Mesothelial cell of epicardium (in vitro differentiated cells): ENCODE data around the gene IQCM. TPM values are rescaled to one million over a fixed set of nuclear protein-coding genes. Genes with fewer than 3 reads are reported as not detected.

Experiments
- DNase-seq, 2 experiments: peaks; one replicate each; pipeline ENCODE4 v3.0.0; 2021; ENCODE audit warnings: low spot score in 2 of 2; ENCODE audit not compliant: unreplicated experiment in 2 of 2
- H3K27ac Mint-ChIP-seq: 2 replicates; pipeline ENCODE4 v1.8.0; 2021; ENCODE audit warnings: mixed read lengths
- H3K27me3 Mint-ChIP-seq: 2 replicates; pipeline ENCODE4 v1.8.0; 2021; ENCODE audit warnings: low read depth, mixed read lengths
- H3K36me3 Mint-ChIP-seq: 2 replicates; pipeline ENCODE4 v1.8.0; 2021; ENCODE audit warnings: mixed read lengths
- H3K4me1 Mint-ChIP-seq: 2 replicates; pipeline ENCODE4 v1.8.0; 2021; ENCODE audit warnings: mixed read lengths
- H3K4me3 Mint-ChIP-seq: 2 replicates; pipeline ENCODE4 v1.8.0; 2021; ENCODE audit warnings: mild to moderate bottlenecking, moderate library complexity, mixed read lengths
- H3K9me3 Mint-ChIP-seq: 2 replicates; pipeline ENCODE4 v1.8.0; 2021; ENCODE audit warnings: mixed read lengths
- CTCF ChIP-seq: fragments of 200-600 bp; sonication (generic); IDR thresholded peaks from one replicate; pipeline ENCODE4 v1.5.0; 2021; ENCODE audit warnings: antibody characterized with exemption; ENCODE audit not compliant: unreplicated experiment
- total RNA-seq: library from RNA; stranded (reverse); gene quantifications from 3 replicates; pipeline ENCODE4 v1.2.1, GENCODE V29; 2021

The IQCM gene
- total RNA-seq, 1 donor from 2014 or later: 0.94 TPM

GRCh38 chr4:149719357-149719756, 96.3 kb downstream of the IQCM start:
- Mint-ChIP-seq H3K27me3 (no peaks in the 10 kb centered on the region), H3K4me3 (no peak overlapping the region), H3K9me3 (peaks cover 19% of the 10 kb centered on the region), H3K36me3 (peaks cover 2% of the 10 kb centered on the region), H3K4me1 (peaks cover 5% of the 10 kb centered on the region), H3K27ac (no peak overlapping the region)
- no peak for DNase-seq
- TF ChIP-seq CTCF: no peak

GRCh38 chr4:149718500-149718899, 97.1 kb downstream of the IQCM start:
- Mint-ChIP-seq H3K4me3 (no peak overlapping the region), H3K27me3 (no peaks in the 10 kb centered on the region), H3K4me1 (peaks cover 4% of the 10 kb centered on the region), H3K36me3 (peaks cover 2% of the 10 kb centered on the region), H3K9me3 (peaks cover 19% of the 10 kb centered on the region), H3K27ac (no peak overlapping the region)
- no peak for TF ChIP-seq CTCF
- DNase-seq: no peak

GRCh38 chr4:149716728-149717127, 98.9 kb downstream of the IQCM start:
- H3K36me3 Mint-ChIP-seq: peaks cover 2% of the 10 kb centered on the region
- H3K9me3 Mint-ChIP-seq: peaks cover 12% of the 10 kb centered on the region
- DNase-seq: no peak
- peaks cover 12% of the 10 kb centered on the region for H3K4me1 Mint-ChIP-seq
- no peak for TF ChIP-seq CTCF
- H3K4me3 Mint-ChIP-seq: no peak overlapping the region
- no peak overlapping the region for H3K27ac Mint-ChIP-seq
- no peaks in the 10 kb centered on the region for H3K27me3 Mint-ChIP-seq

GRCh38 chr4:149715822-149716585, 99.6 kb downstream of the IQCM start:
- no peak overlapping the region for H3K27ac Mint-ChIP-seq
- H3K4me3 Mint-ChIP-seq: no peak overlapping the region
- no peak for TF ChIP-seq CTCF
- peaks cover 12% of the 10 kb centered on the region for H3K4me1 Mint-ChIP-seq
- H3K36me3 Mint-ChIP-seq: peaks cover 2% of the 10 kb centered on the region
- H3K27me3 Mint-ChIP-seq: no peaks in the 10 kb centered on the region
- no peak for DNase-seq
- peaks cover 9% of the 10 kb centered on the region for H3K9me3 Mint-ChIP-seq

- Mint-ChIP-seq H3K9me3 (peaks cover 9% of the 10 kb centered on the region), H3K27me3 (no peaks in the 10 kb centered on the region), H3K36me3 (peaks cover 2% of the 10 kb centered on the region), H3K4me1 (peaks cover 8% of the 10 kb centered on the region), H3K4me3 (no peak overlapping the region), H3K27ac (no peak overlapping the region)
- TF ChIP-seq CTCF: no peak
- DNase-seq: no peak
These were observed 102.6 kb downstream of the IQCM start for GRCh38 chr4:149713031-149713430.
